Left ventricle myocardium inferior (tissue), 1 donor: ENCODE data around the gene ZNF503. TPM values are rescaled to one million over a fixed set of nuclear protein-coding genes. Genes with fewer than 3 reads are reported as not detected.

Experiments used
- DNase-seq: peaks from one replicate; pipeline ENCODE4 v3.0.0-alpha.2; 2020
- H3K27ac ChIP-seq: fragments of 200-600 bp; replicated peaks from 2 replicates; pipeline ENCODE4 v1.8.0; 2021
- H3K27me3 ChIP-seq: fragments of 200-600 bp; 2 replicates; pipeline ENCODE4 v1.8.0; 2021; ENCODE audit warnings: low read depth
- H3K36me3 ChIP-seq: fragments of 200-600 bp; 2 replicates; pipeline ENCODE4 v1.8.0; 2021
- H3K4me1 ChIP-seq: fragments of 200-600 bp; 2 replicates; pipeline ENCODE4 v1.8.0; 2021
- H3K4me3 ChIP-seq: fragments of 200-600 bp; 2 replicates; pipeline ENCODE4 v1.8.0; 2021; ENCODE audit warnings: mild to moderate bottlenecking, moderate library complexity
- H3K9me3 ChIP-seq: fragments of 200-600 bp; replicated peaks from 2 replicates; pipeline ENCODE4 v1.8.0; 2021
- CTCF ChIP-seq: fragments of 200-600 bp; IDR thresholded peaks from 2 replicates; pipeline ENCODE4 v1.8.0; 2021; ENCODE audit warnings: antibody characterized with exemption, mild to moderate bottlenecking, borderline replicate concordance
- intact Hi-C: fragments of 100-400 bp; cut with micrococcal nuclease; formaldehyde crosslinking; loops from one replicate; pipeline ENCODE4 v1.11.0; 2022
- total RNA-seq: library from RNA; stranded (reverse); fragmentation: NEBNext Ultra II Directional; extraction: Animal tissue kit (Norgen Biotek cat#: 25700); gene quantifications from one replicate; pipeline ENCODE4 v1.2.1, GENCODE V29; 2021
- donor health status: DM: no; HTN: yes; CAD: no; lungs with severe emphysema.

ZNF503 gene
- total RNA-seq, 1 donor from 2014 or later: 5.9 TPM

- no peak for TF ChIP-seq CTCF
- Histone ChIP-seq H3K4me1 (peaks cover 53% of the 10 kb centered on the region), H3K27me3 (no peaks in the 10 kb centered on the region), H3K36me3 (no peaks in the 10 kb centered on the region), H3K27ac (peak within 1 kb of the TSS; percentile 87), H3K9me3 (no peaks in the 10 kb centered on the region), H3K4me3 (peak within 1 kb of the TSS; percentile 77)
- peak; percentile 51 for DNase-seq
- intact Hi-C loops: no loop called here
Observed at GRCh38 chr10:75431180-75432111, 29.9 kb upstream of the ZNF503 start, which contains the start of gene LRMDA. Gene LRMDA (plus strand): TSS chr10:75431624.

- peak overlapping the region; percentile 77 for H3K4me3 ChIP-seq
- no peak for TF ChIP-seq CTCF
- peaks cover 53% of the 10 kb centered on the region for H3K4me1 ChIP-seq
- DNase-seq: peak; percentile 67
- H3K9me3 ChIP-seq: no peaks in the 10 kb centered on the region
- H3K36me3 ChIP-seq: no peaks in the 10 kb centered on the region
- H3K27me3 ChIP-seq: no peaks in the 10 kb centered on the region
- intact Hi-C loops: no loop called here
- peak overlapping the region; percentile 87 for H3K27ac ChIP-seq
Observed at GRCh38 chr10:75430000-75430763, 28.6 kb upstream of the ZNF503 start.

- Histone ChIP-seq H3K27me3 (no peaks in the 10 kb centered on the region), H3K4me1 (peaks cover 53% of the 10 kb centered on the region), H3K9me3 (no peaks in the 10 kb centered on the region), H3K4me3 (no peak overlapping the region), H3K36me3 (no peaks in the 10 kb centered on the region), H3K27ac (peak overlapping the region; percentile 87)
- no peak for DNase-seq
- intact Hi-C loops: no loop called here
- TF ChIP-seq CTCF: no peak
Observed at GRCh38 chr10:75429159-75429827, 27.7 kb upstream of the ZNF503 start.

GRCh38 chr10:75428434-75429158, 27.0 kb upstream of the ZNF503 start:
- H3K36me3 ChIP-seq: no peaks in the 10 kb centered on the region
- no peak for DNase-seq
- H3K27me3 ChIP-seq: no peaks in the 10 kb centered on the region
- TF ChIP-seq CTCF: no peak
- peaks cover 53% of the 10 kb centered on the region for H3K4me1 ChIP-seq
- peak overlapping the region; percentile 87 for H3K27ac ChIP-seq
- no peak overlapping the region for H3K4me3 ChIP-seq
- intact Hi-C loops: no loop called here
- H3K9me3 ChIP-seq: no peaks in the 10 kb centered on the region

GRCh38 chr10:75427951-75428350, 26.4 kb upstream of the ZNF503 start:
- Histone ChIP-seq H3K36me3 (no peaks in the 10 kb centered on the region), H3K4me1 (peaks cover 53% of the 10 kb centered on the region), H3K27me3 (no peaks in the 10 kb centered on the region), H3K9me3 (no peaks in the 10 kb centered on the region), H3K27ac (peak overlapping the region; percentile 87), H3K4me3 (no peak overlapping the region)
- intact Hi-C loops: no loop called here
- DNase-seq: no peak
- TF ChIP-seq CTCF: no peak
